ENCODE results near the gene FAM32A. TPM values are rescaled to one million over a fixed set of nuclear protein-coding genes. Genes with fewer than 3 reads are reported as not detected.

FAM32A gene
- total RNA-seq, 1 experiment from 2014 or later: 113 TPM

- Mint-ChIP-seq H3K27me3 (ENCODE audit: insufficient read depth, unreplicated experiment) (no peaks in the 10 kb centered on the region), H3K27ac (ENCODE audit: unreplicated experiment) (no peak overlapping the region), H3K36me3 (ENCODE audit: insufficient read depth, unreplicated experiment) (peaks cover 73% of the 10 kb centered on the region), H3K9me3 (ENCODE audit: unreplicated experiment) (no peaks in the 10 kb centered on the region), H3K4me3 (ENCODE audit: unreplicated experiment) (no peak overlapping the region), H3K4me1 (ENCODE audit: low read depth, unreplicated experiment) (no peaks in the 10 kb centered on the region)
- no peak for DNase-seq
- no peaks in the 10 kb centered on the region for H3K27me3 ChIP-seq (replicated peaks; ENCODE audit: control insufficient read depth, insufficient read depth, low read length)
- H3K36me3 ChIP-seq (ENCODE audit: control insufficient read depth, insufficient read depth, low read length): peaks cover 3% of the 10 kb centered on the region
- no peaks in the 10 kb centered on the region for H3K4me1 ChIP-seq
- BruUV-seq (replicated peaks): no TSS peak
- POLR2A ChIA-PET: no interaction called here
- H3K9me3 ChIP-seq: no peaks in the 10 kb centered on the region
- H3K4me3 ChIP-seq (ENCODE audit: low read depth, low read length): no peak overlapping the region
- no peak for TF ChIP-seq CTCF (IDR thresholded peaks at IDR 0.05; ENCODE audit: insufficient read depth in 1 of 2, low read depth in 1 of 2, low read length in 1 of 2, severe bottlenecking in 1 of 2, unreplicated experiment in 1 of 2)
- CTCF ChIA-PET: no interaction called here
- intact Hi-C loops (cut with micrococcal nuclease; ENCODE audit: unreplicated experiment): no loop called here
These were observed 23.0 kb downstream of the FAM32A start for GRCh38 chr19:16208064-16208759.

GRCh38 chr19:16208847-16209665 is 23.8 kb downstream of the FAM32A start:
- intact Hi-C loops (cut with micrococcal nuclease; ENCODE audit: unreplicated experiment): no loop called here
- no peaks in the 10 kb centered on the region for H3K9me3 Mint-ChIP-seq (ENCODE audit: unreplicated experiment)
- peaks cover 70% of the 10 kb centered on the region for H3K36me3 Mint-ChIP-seq (ENCODE audit: insufficient read depth, unreplicated experiment)
- H3K27ac Mint-ChIP-seq (ENCODE audit: unreplicated experiment): no peak overlapping the region
- BruUV-seq (replicated peaks): no TSS peak
- peaks cover 3% of the 10 kb centered on the region for H3K36me3 ChIP-seq (ENCODE audit: control insufficient read depth, insufficient read depth, low read length)
- H3K27me3 ChIP-seq (replicated peaks; ENCODE audit: control insufficient read depth, insufficient read depth, low read length): no peaks in the 10 kb centered on the region
- CTCF ChIA-PET: no interaction called here
- DNase-seq: no peak
- no peaks in the 10 kb centered on the region for H3K4me1 ChIP-seq
- no peak overlapping the region for H3K4me3 Mint-ChIP-seq (ENCODE audit: unreplicated experiment)
- no peaks in the 10 kb centered on the region for H3K4me1 Mint-ChIP-seq (ENCODE audit: low read depth, unreplicated experiment)
- no peaks in the 10 kb centered on the region for H3K9me3 ChIP-seq
- no peak overlapping the region for H3K4me3 ChIP-seq (ENCODE audit: low read depth, low read length)
- POLR2A ChIA-PET: no interaction called here
- no peaks in the 10 kb centered on the region for H3K27me3 Mint-ChIP-seq (ENCODE audit: insufficient read depth, unreplicated experiment)
- no peak for TF ChIP-seq CTCF (IDR thresholded peaks at IDR 0.05; ENCODE audit: insufficient read depth in 1 of 2, low read depth in 1 of 2, low read length in 1 of 2, severe bottlenecking in 1 of 2, unreplicated experiment in 1 of 2)

- no peaks in the 10 kb centered on the region for H3K9me3 ChIP-seq
- H3K36me3 ChIP-seq (ENCODE audit: control insufficient read depth, insufficient read depth, low read length): peaks cover 3% of the 10 kb centered on the region
- ChIA-PET POLR2A (no interaction called here), CTCF (no interaction called here)
- BruUV-seq (replicated peaks): no TSS peak
- Mint-ChIP-seq H3K27me3 (ENCODE audit: insufficient read depth, unreplicated experiment) (no peaks in the 10 kb centered on the region), H3K9me3 (ENCODE audit: unreplicated experiment) (no peaks in the 10 kb centered on the region), H3K27ac (ENCODE audit: unreplicated experiment) (no peak overlapping the region), H3K4me3 (ENCODE audit: unreplicated experiment) (no peak overlapping the region), H3K36me3 (ENCODE audit: insufficient read depth, unreplicated experiment) (peaks cover 73% of the 10 kb centered on the region), H3K4me1 (ENCODE audit: low read depth, unreplicated experiment) (no peaks in the 10 kb centered on the region)
- DNase-seq: no peak
- intact Hi-C loops (cut with micrococcal nuclease; ENCODE audit: unreplicated experiment): no loop called here
- TF ChIP-seq CTCF (IDR thresholded peaks at IDR 0.05; ENCODE audit: insufficient read depth in 1 of 2, low read depth in 1 of 2, low read length in 1 of 2, severe bottlenecking in 1 of 2, unreplicated experiment in 1 of 2): no peak
- no peaks in the 10 kb centered on the region for H3K27me3 ChIP-seq (replicated peaks; ENCODE audit: control insufficient read depth, insufficient read depth, low read length)
- no peak overlapping the region for H3K4me3 ChIP-seq (ENCODE audit: low read depth, low read length)
- no peaks in the 10 kb centered on the region for H3K4me1 ChIP-seq
These were observed 25.0 kb downstream of the FAM32A start for GRCh38 chr19:16210168-16210567.

Measured in Caco-2 (cell line).